ENCODE measurements around the gene RNF180.

DNA sequence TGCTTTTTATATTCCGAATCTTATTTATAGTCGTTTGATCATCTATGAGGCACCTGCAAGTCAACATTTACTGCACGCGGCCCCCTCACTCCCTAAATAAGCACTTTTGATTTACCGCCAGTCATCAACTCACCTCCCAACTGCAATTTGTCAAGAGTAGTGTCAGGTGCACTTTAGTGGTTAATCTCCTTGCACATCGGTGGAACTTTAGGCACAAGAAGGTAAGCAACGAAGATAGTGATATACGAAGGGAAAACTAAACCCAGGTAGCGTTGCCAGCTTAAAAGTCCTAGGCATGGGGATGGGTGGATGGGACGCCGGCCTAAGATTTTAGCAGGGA lies 513 bp upstream of the RNF180 start:
- TF ChIP-seq, protein P1, sequence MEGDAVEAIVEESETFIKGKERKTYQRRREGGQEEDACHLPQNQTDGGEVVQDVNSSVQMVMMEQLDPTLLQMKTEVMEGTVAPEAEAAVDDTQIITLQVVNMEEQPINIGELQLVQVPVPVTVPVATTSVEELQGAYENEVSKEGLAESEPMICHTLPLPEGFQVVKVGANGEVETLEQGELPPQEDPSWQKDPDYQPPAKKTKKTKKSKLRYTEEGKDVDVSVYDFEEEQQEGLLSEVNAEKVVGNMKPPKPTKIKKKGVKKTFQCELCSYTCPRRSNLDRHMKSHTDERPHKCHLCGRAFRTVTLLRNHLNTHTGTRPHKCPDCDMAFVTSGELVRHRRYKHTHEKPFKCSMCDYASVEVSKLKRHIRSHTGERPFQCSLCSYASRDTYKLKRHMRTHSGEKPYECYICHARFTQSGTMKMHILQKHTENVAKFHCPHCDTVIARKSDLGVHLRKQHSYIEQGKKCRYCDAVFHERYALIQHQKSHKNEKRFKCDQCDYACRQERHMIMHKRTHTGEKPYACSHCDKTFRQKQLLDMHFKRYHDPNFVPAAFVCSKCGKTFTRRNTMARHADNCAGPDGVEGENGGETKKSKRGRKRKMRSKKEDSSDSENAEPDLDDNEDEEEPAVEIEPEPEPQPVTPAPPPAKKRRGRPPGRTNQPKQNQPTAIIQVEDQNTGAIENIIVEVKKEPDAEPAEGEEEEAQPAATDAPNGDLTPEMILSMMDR (IDR thresholded peaks at IDR 0.05), result no peak
- TF ChIP-seq EZH2 (IDR thresholded peaks at IDR 0.05; ENCODE audit: borderline replicate concordance, insufficient read depth, low read depth, low read length, poor library complexity, severe bottlenecking), result no peak
